Omental fat pad (tissue), 4 donors: Measurements from ENCODE around the gene GLTP. TPM values are rescaled to one million over a fixed set of nuclear protein-coding genes. Genes with fewer than 3 reads are reported as not detected.

Experiments used
- ATAC-seq: fragments of 150-250 bp; one replicate; pipeline ENCODE4 v1.9.1; 2016; ENCODE audit warnings: mild to moderate bottlenecking, moderate library complexity; ENCODE audit not compliant: low FRiP score
- DNase-seq: peaks from one replicate; pipeline ENCODE4 v3.0.0-alpha.2; 2019; ENCODE audit warnings: low spot score
- CTCF ChIP-seq, 3 donors: fragments of 450-650 bp; IDR thresholded peaks; one replicate each; pipeline ENCODE4 v1.5.1; 2016 to 2017; ENCODE audit warnings: antibody characterized with exemption in 3 of 3, mild to moderate bottlenecking in 3 of 3, moderate library complexity in 2 of 3
- total RNA-seq, 4 donors: library from RNA; depleted of rRNA; stranded (reverse); fragments of >200 nt; gene quantifications; one replicate each; pipeline ENCODE4 v1.1.0, GENCODE V29; 2016

GLTP gene
- total RNA-seq, 4 donors from 2014 or later, result 28.5 to 42.7 (median 36.5) TPM

GRCh38 chr12:109883461-109883860, 3.1 kb upstream of the GLTP start:
- TF ChIP-seq CTCF (IDR thresholded peaks at IDR 0.05), result no peak
- ATAC-seq (no peak), DNase-seq (no peak)

- no peak for TF ChIP-seq CTCF (IDR thresholded peaks at IDR 0.05)
- ATAC-seq (no peak), DNase-seq (no peak)
Observed at GRCh38 chr12:109881752-109882151, 1.4 kb upstream of the GLTP start.

GRCh38 chr12:109880938-109881337, 597 bp upstream of the GLTP start:
- DNase-seq (no peak), ATAC-seq (no peak)

GRCh38 chr12:109879351-109880042, 844 bp downstream of the GLTP start:
- DNase-seq (no peak), ATAC-seq (no peak)
- no peak for TF ChIP-seq CTCF (IDR thresholded peaks at IDR 0.05)

More at GRCh38 chr12:109880938-109881337, 597 bp upstream of the GLTP start:
- TF ChIP-seq CTCF (IDR thresholded peaks at IDR 0.05), result no peak

GRCh38 chr12:109878749-109879148, 1.6 kb downstream of the GLTP start:
- TF ChIP-seq CTCF (IDR thresholded peaks at IDR 0.05), result no peak
- no peak for DNase-seq
- ATAC-seq, result no peak

GRCh38 chr12:109878247-109878625, 2.1 kb downstream of the GLTP start:
- ATAC-seq (no peak), DNase-seq (no peak)
- TF ChIP-seq CTCF (IDR thresholded peaks at IDR 0.05), result no peak

GRCh38 chr12:109877504-109878246, 2.7 kb downstream of the GLTP start:
- TF ChIP-seq CTCF (IDR thresholded peaks at IDR 0.05), result no peak
- ATAC-seq, result no peak
- DNase-seq, result no peak
